HEK293 (cell line): ENCODE data around the gene TSPOAP1.

ENCODE experiments used
- CTCF ChIA-PET: fragments of 350-600 bp; formaldehyde crosslinking; extraction: SDS; loops from one replicate; lab custom pipeline; 2021; ENCODE audit warnings: antibody characterized with exemption; lab: Yijun Ruan, JAX
- POLR2A ChIA-PET: fragments of 300-600 bp; formaldehyde crosslinking; extraction: SDS; loops from one replicate; lab custom pipeline; 2020; ENCODE audit warnings: antibody characterized with exemption, inconsistent platforms; lab: Yijun Ruan, JAX
- H3K27ac ChIP-seq: fragments of 200-500 bp; sonication (Bioruptor generic); 2 replicates; pipeline ENCODE4 v1.5.1; 2014; ENCODE audit warnings: low read depth, low read length, control low read depth, inconsistent platforms; ENCODE audit errors: extremely low read depth
- H3K36me3 ChIP-seq, 2 experiments: fragments of 200-500 bp in 1 of 2; sonication (Bioruptor generic) in 1 of 2; 1 replicate in 1 of 2; 2 replicates in 1 of 2; pipeline ENCODE4 v1.5.1; 2014 to 2017; ENCODE audit warnings: inconsistent platforms in 2 of 2, low read length in 2 of 2; ENCODE audit not compliant: control insufficient read depth in 2 of 2, insufficient read depth in 1 of 2
- H3K4me1 ChIP-seq: fragments of 200-500 bp; sonication (Bioruptor generic); 2 replicates; pipeline ENCODE4 v1.5.1; 2014; ENCODE audit warnings: mild to moderate bottlenecking, low read length, inconsistent platforms; ENCODE audit not compliant: control insufficient read depth, insufficient read depth
- H3K4me3 ChIP-seq: 2 replicates; pipeline ENCODE4 v1.5.1; 2011; ENCODE audit warnings: low read depth, mild to moderate bottlenecking, control low read depth, low read length, moderate library complexity
- H3K9me3 ChIP-seq: fragments of 200-500 bp; sonication (Bioruptor generic); 2 replicates; pipeline ENCODE4 v1.5.1; 2014; ENCODE audit warnings: low read depth, low read length, inconsistent platforms; ENCODE audit not compliant: control insufficient read depth, insufficient read depth
- EGR2 ChIP-seq: fragments of 450-650 bp; formaldehyde crosslinking; IDR thresholded peaks from 2 replicates; pipeline ENCODE4 v1.5.1; 2016; ENCODE audit warnings: low read depth, missing biosample characterization, missing genetic modification characterization
- GFI1B ChIP-seq: fragments of 450-650 bp; formaldehyde crosslinking; IDR thresholded peaks from 2 replicates; pipeline ENCODE4 v1.5.1; 2016; ENCODE audit warnings: missing biosample characterization, missing genetic modification characterization
- GLIS2 ChIP-seq: fragments of 450-650 bp; formaldehyde crosslinking; IDR thresholded peaks from 2 replicates; pipeline ENCODE4 v1.5.1; 2016; ENCODE audit warnings: missing biosample characterization, missing genetic modification characterization
- OSR2 ChIP-seq: fragments of 450-650 bp; formaldehyde crosslinking; IDR thresholded peaks from 2 replicates; pipeline ENCODE4 v1.5.1; 2016; ENCODE audit warnings: missing biosample characterization, missing genetic modification characterization
- SP3 ChIP-seq: fragments of 450-650 bp; formaldehyde crosslinking; IDR thresholded peaks from 2 replicates; pipeline ENCODE4 v1.5.1; 2016; ENCODE audit warnings: missing biosample characterization, missing genetic modification characterization
- TCF7L2 ChIP-seq: IDR thresholded peaks from 2 replicates; pipeline ENCODE4 v1.6.1; 2011; ENCODE audit warnings: low read depth, mild to moderate bottlenecking, inconsistent platforms, low read length, moderate library complexity, borderline replicate concordance
- ZBTB10 ChIP-seq: fragments of 450-650 bp; formaldehyde crosslinking; IDR thresholded peaks from 2 replicates; pipeline ENCODE4 v1.5.1; 2016; ENCODE audit warnings: missing biosample characterization, missing genetic modification characterization
- ZNF114 ChIP-seq: fragments of 450-650 bp; formaldehyde crosslinking; IDR thresholded peaks from 2 replicates; pipeline ENCODE4 v1.5.0; 2017; ENCODE audit warnings: missing biosample characterization, missing genetic modification characterization
- ZNF133 ChIP-seq: fragments of 450-650 bp; formaldehyde crosslinking; IDR thresholded peaks from 2 replicates; pipeline ENCODE4 v1.5.1; 2016; ENCODE audit warnings: missing biosample characterization, missing genetic modification characterization
- ZNF146 ChIP-seq: fragments of 450-650 bp; formaldehyde crosslinking; IDR thresholded peaks from 2 replicates; pipeline ENCODE4 v1.5.1; 2016; ENCODE audit warnings: missing biosample characterization, missing genetic modification characterization
- ZNF280C ChIP-seq: fragments of 450-650 bp; formaldehyde crosslinking; IDR thresholded peaks from 2 replicates; pipeline ENCODE4 v1.5.1; 2016; ENCODE audit warnings: missing biosample characterization, missing genetic modification characterization
- ZNF335 ChIP-seq: fragments of 450-650 bp; formaldehyde crosslinking; conservative IDR thresholded peaks from 2 replicates; pipeline ENCODE4 v1.5.1; 2016; ENCODE audit warnings: missing biosample characterization, missing genetic modification characterization
- ZNF404 ChIP-seq: fragments of 450-650 bp; formaldehyde crosslinking; IDR thresholded peaks from 2 replicates; pipeline ENCODE4 v1.5.1; 2017; ENCODE audit warnings: missing biosample characterization, missing genetic modification characterization
- ZNF514 ChIP-seq: fragments of 450-650 bp; formaldehyde crosslinking; IDR thresholded peaks from 2 replicates; pipeline ENCODE4 v1.5.1; 2016; ENCODE audit warnings: missing biosample characterization, missing genetic modification characterization
- ZNF654 ChIP-seq: fragments of 450-650 bp; formaldehyde crosslinking; IDR thresholded peaks from 2 replicates; pipeline ENCODE4 v1.5.1; 2016; ENCODE audit warnings: low read depth, missing biosample characterization, missing genetic modification characterization
- ZNF768 ChIP-seq: fragments of 450-650 bp; formaldehyde crosslinking; IDR thresholded peaks from 2 replicates; pipeline ENCODE4 v1.5.1; 2018; ENCODE audit warnings: missing biosample characterization, mild to moderate bottlenecking, missing genetic modification characterization
- ZNF837 ChIP-seq: fragments of 450-650 bp; formaldehyde crosslinking; IDR thresholded peaks from 2 replicates; pipeline ENCODE4 v1.5.1; 2016; ENCODE audit warnings: missing biosample characterization, missing genetic modification characterization
- ZXDB ChIP-seq: fragments of 450-650 bp; formaldehyde crosslinking; IDR thresholded peaks from 2 replicates; pipeline ENCODE4 v1.5.1; 2016; ENCODE audit warnings: missing biosample characterization, missing genetic modification characterization
- TF ChIP-seq, protein P1 (sequence below): fragments of 450-650 bp; formaldehyde crosslinking; IDR thresholded peaks from 2 replicates; pipeline ENCODE4 v1.5.1; 2016; ENCODE audit warnings: missing biosample characterization, missing genetic modification characterization
- TF ChIP-seq, protein P2 (sequence below): fragments of 450-650 bp; formaldehyde crosslinking; IDR thresholded peaks from 2 replicates; pipeline ENCODE4 v1.5.1; 2016; ENCODE audit warnings: missing biosample characterization, missing genetic modification characterization

Gene TSPOAP1

GRCh38 chr17:58318627-58319172 is 9.9 kb downstream of the TSPOAP1 start:
- no peak overlapping the region for H3K4me3 ChIP-seq
- no peaks in the 10 kb centered on the region for H3K36me3 ChIP-seq
- no peak overlapping the region for H3K27ac ChIP-seq
- peaks cover 9% of the 10 kb centered on the region for H3K4me1 ChIP-seq
- CTCF ChIA-PET, result interaction anchor here (0.5 to 8.0 kb wide), 10 partner anchors 10 to 131 kb away, joined by 3 to 189 read pairs (median 5); partner anchors contain the start of gene RNF43
- H3K9me3 ChIP-seq, result no peaks in the 10 kb centered on the region
- peak; percentile 83; the same call in 1 of the 2 replicates for TF ChIP-seq ZNF768 (tag by site-specific recombination)
- TF ChIP-seq, protein P1, sequence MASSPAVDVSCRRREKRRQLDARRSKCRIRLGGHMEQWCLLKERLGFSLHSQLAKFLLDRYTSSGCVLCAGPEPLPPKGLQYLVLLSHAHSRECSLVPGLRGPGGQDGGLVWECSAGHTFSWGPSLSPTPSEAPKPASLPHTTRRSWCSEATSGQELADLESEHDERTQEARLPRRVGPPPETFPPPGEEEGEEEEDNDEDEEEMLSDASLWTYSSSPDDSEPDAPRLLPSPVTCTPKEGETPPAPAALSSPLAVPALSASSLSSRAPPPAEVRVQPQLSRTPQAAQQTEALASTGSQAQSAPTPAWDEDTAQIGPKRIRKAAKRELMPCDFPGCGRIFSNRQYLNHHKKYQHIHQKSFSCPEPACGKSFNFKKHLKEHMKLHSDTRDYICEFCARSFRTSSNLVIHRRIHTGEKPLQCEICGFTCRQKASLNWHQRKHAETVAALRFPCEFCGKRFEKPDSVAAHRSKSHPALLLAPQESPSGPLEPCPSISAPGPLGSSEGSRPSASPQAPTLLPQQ (tag by site-specific recombination), result no peak
- POLR2A ChIA-PET, result interaction anchor here (1.0 to 1.7 kb wide), 2 partner anchors 25 to 34 kb away, joined by 3 to 11 read pairs; no protein-coding TSS in a partner anchor

DNA sequence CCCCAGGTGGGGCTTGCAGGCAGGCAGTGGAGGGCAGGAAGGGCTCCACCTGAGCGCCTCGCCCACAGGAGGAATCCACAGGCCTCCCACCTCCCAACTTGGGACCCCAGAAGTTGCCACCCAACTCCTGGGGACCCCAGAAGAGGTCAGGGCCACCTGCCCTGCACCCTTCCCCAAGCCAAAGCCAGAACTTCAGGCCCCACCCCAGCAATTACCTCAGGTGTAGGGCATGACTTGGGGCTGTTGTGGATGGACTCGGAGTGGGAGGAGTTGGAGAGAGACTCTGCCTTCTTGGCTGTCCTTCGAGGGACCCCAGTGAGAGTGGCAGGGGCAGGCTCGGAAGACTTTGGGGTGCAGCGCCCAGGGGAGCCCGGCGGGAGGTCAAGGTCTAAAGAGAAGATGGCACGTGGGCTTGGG is 10.5 kb downstream of the TSPOAP1 start:
- Histone ChIP-seq H3K4me3 (no peak overlapping the region), H3K4me1 (peaks cover 9% of the 10 kb centered on the region), H3K27ac (peak overlapping the region; percentile 43; the same call in 1 of the 2 replicates), H3K9me3 (no peaks in the 10 kb centered on the region), H3K36me3 (no peaks in the 10 kb centered on the region)
- CTCF ChIA-PET, result interaction anchor here (0.6 to 8.0 kb wide), 55 partner anchors 8 to 200 kb away, joined by 3 to 189 read pairs (median 6); partner anchors contain the start of genes MTMR4, RNF43 and SUPT4H1
- POLR2A ChIA-PET, result interaction anchor here (0.9 to 1.7 kb wide), 5 partner anchors 26 to 129 kb away, joined by 3 to 29 read pairs (median 11); partner anchors contain the start of genes RNF43 and SUPT4H1
- TF ChIP-seq ZNF514 (tag by site-specific recombination) (no peak), ZNF146 (tag by site-specific recombination) (no peak), ZNF280C (tag by site-specific recombination) (no peak), ZXDB (tag by site-specific recombination) (no peak), ZNF114 (tag by site-specific recombination) (no peak)

DNA sequence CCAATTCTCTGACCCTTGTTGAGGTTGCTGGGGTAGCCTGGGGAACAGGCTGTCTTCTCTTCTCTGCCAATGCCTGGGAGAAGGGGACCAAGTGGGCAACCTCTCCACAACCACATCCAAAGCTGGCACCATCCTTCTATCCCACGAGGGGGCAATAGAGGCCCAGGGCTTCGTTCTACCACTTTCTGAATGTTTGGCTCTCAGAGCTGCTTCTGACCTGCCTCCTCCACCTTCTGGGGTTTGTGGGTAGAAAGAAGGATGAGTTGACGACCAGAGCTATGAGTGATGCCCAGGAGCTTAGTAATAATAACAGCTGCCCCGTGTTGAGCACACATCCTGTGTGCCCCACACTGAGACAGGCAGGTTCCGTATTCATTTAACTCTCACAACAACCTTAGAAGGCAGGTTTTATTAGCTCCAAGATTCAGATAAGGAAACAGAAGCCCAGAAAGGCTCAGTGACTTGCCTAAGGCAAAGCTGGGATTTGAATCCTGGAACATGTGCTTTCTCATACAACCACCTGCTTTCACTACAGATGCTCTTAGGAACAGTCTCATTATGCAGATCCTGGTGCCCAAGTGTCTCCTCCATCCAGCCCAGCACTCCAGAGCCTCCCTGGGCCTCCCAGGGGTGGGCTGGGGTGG is 11.1 kb downstream of the TSPOAP1 start:
- no peaks in the 10 kb centered on the region for H3K36me3 ChIP-seq
- no peaks in the 10 kb centered on the region for H3K9me3 ChIP-seq
- peak overlapping the region; percentile 43; the same call in 1 of the 2 replicates for H3K27ac ChIP-seq
- ChIA-PET CTCF (interaction anchor here (0.5 to 8.0 kb wide), 63 partner anchors 8 to 1197 kb away, joined by 3 to 189 read pairs (median 5); partner anchors contain the start of genes MTMR4, RNF43 and SUPT4H1), POLR2A (interaction anchor here (0.5 to 1.7 kb wide), 8 partner anchors 9 to 132 kb away, joined by 3 to 29 read pairs (median 6); partner anchors contain the start of genes RNF43 and SUPT4H1)
- H3K4me3 ChIP-seq, result no peak overlapping the region
- peaks cover 9% of the 10 kb centered on the region for H3K4me1 ChIP-seq
- TF ChIP-seq ZNF654 (tag by site-specific recombination), result peak; percentile 77
- TF ChIP-seq ZNF404 (tag by site-specific recombination), result no peak
- TF ChIP-seq OSR2 (tag by site-specific recombination), result peak; percentile 74
- TF ChIP-seq ZBTB10 (tag by site-specific recombination), result no peak
- TF ChIP-seq ZNF335 (tag by site-specific recombination), result peak; percentile 30; the same call in 1 of the 2 replicates
- no peak for TF ChIP-seq ZXDB (tag by site-specific recombination)
- TF ChIP-seq ZNF768 (tag by site-specific recombination), result no peak
- no peak for TF ChIP-seq TCF7L2
- 0 out of 2 replicates have a peak, but pooled peaks have one; percentile 26 for TF ChIP-seq EGR2 (tag by site-specific recombination)
- no peak for TF ChIP-seq ZNF837 (tag by site-specific recombination)
- TF ChIP-seq, protein P2, sequence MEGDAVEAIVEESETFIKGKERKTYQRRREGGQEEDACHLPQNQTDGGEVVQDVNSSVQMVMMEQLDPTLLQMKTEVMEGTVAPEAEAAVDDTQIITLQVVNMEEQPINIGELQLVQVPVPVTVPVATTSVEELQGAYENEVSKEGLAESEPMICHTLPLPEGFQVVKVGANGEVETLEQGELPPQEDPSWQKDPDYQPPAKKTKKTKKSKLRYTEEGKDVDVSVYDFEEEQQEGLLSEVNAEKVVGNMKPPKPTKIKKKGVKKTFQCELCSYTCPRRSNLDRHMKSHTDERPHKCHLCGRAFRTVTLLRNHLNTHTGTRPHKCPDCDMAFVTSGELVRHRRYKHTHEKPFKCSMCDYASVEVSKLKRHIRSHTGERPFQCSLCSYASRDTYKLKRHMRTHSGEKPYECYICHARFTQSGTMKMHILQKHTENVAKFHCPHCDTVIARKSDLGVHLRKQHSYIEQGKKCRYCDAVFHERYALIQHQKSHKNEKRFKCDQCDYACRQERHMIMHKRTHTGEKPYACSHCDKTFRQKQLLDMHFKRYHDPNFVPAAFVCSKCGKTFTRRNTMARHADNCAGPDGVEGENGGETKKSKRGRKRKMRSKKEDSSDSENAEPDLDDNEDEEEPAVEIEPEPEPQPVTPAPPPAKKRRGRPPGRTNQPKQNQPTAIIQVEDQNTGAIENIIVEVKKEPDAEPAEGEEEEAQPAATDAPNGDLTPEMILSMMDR (tag by site-specific recombination), result peak; percentile 81
- TF ChIP-seq GFI1B (tag by site-specific recombination), result no peak
- TF ChIP-seq GLIS2, result no peak
- TF ChIP-seq SP3 (tag by site-specific recombination), result no peak
- no peak for TF ChIP-seq ZNF133 (tag by site-specific recombination)
